ENCODE data around the gene CGB3.
A peak's percentile ranks its signal among the peaks of the same experiment; 100 is the strongest.
"Not testable (repeated sequence)": the region's sequence is repeated elsewhere in the genome, so short reads cannot be mapped to it uniquely, and the experiment has no call there.

Gene CGB3

GRCh38 chr19:49024233-49024632 is at the start of gene CGB3:
Gene CGB3 (minus strand): TSS chr19:49024333. CDS start chr19:49023971, 362 bp downstream.
- DNase-seq: not testable (repeated sequence)

- no peak for DNase-seq
Observed at GRCh38 chr19:49071860-49072547, 47.9 kb upstream of the CGB3 start.

GRCh38 chr19:49070416-49070815 is 46.3 kb upstream of the CGB3 start:
- DNase-seq: no peak

GRCh38 chr19:49069026-49069425 is 44.9 kb upstream of the CGB3 start:
- DNase-seq: no peak

- no peak for DNase-seq
Observed at GRCh38 chr19:49067554-49067953, 43.4 kb upstream of the CGB3 start.

DNA sequence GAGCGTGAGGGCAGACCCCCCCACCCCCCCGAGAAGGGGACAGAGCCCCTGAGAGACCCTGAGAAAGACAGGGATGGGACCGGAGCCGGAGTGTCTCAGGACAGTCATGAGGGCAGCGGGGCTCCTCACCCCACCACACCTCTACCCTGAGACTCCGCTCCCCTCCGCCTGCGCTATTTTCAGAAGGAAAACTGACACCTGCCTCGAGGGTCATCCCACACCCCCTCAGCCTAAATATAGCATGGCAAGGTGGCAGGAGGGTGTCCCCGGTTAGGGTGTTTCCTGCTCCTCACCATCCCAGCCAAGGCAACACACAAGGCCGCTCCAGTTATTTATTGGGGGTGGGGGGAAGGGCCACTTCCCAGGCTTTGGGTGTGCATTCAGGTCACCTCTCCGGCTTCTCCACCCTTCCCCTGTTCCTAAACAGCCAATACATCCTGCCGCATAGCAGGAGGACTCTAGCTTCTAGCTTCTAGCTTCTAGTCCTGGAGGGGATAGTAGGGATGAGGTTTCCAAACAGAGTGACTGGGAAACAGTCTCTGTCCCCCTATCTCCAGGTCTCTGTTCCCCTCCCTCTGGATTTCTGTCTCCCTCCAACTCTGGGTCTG is 41.9 kb upstream of the CGB3 start:
- no peak for DNase-seq

DNA sequence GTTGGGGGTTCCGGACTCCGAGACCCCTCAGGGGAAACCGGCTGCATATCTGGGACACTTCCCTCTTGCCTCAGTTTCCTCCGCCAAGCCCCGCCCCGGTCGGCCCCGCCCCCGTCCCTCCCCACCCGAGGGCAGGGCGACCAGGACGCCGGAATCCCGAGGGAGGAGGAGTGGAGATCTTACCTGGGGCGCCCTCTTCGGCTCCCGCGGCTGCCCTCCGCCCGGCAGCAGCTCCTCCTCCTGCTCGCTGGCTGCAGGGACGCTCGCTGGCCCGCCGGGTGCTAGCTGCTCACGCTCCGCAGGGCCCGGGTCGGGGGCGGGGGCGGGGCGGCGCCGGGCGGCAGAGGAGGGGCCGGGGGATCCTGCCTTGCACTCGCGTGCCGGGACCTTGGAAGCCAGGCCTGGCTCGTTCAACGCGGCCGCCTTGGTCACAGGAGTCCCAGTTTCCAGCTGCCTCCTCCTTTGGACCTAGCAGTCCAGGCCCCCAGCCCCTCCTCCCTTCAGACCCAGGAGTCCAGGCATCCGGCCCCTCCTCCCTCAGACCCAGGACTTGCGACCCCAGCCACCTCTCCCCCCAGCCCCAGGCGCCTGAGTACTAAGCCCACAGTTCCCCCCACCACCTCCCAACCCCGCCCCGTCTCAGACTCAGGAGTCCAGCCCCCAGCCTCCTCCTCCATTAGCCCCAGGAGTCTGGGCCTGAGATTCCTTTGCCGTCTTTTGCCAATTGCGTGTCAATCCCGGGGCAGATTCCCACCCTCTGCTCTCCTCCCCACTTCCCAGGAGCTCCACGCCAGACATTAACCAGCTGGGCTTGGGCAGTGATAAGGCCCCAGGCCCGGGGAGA is 40.9 kb upstream of the CGB3 start, which contains the start of gene NTF4:
Gene NTF4 (minus strand): TSS at position 51 of the 844 bp plus-strand sequence. CDS start 2,821 bp downstream, outside the sequence.
- DNase-seq: no peak

GRCh38 chr19:49064029-49064629 is 40.0 kb upstream of the CGB3 start:
- no peak for DNase-seq

- no peak for DNase-seq
Observed at GRCh38 chr19:49061445-49061844, 37.3 kb upstream of the CGB3 start.

DNA sequence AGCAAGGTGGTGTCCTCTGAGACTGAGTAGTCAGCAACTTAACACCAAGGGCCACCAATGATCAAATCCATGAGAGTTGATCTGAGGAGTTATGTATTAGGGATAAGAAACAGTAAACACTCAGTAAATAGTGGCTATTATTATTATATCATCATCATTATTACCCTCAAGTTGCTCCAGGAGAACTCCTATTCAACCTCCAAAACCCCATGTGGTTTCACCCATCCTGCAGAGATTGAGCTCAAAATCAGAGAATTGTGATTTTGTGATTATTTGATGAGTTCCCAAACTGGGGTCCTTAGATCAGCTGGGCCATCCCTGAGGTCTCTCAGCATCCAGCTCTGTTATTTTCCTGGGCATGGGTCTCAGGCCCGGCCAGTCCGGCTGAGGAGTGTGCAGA is 36.9 kb upstream of the CGB3 start:
- DNase-seq: no peak

DNA sequence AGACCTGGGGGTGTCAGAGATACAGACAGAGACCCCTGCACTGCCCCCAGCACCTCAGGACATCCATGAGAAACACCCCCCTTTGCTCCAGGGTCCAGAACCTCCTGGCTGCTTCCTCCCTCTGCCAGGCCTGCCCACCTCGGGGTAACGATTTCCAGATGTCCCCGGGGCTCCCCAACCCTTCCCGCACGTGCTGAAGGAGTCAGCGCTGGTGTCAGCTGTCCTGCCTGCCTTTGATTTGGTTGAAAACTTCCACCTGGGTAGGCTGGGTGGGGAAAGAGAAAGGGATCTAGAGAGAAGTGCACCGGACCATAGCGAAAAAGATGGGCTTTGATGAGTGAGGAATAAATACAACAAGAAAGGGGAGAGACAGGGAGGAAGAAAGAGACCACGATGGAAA is 34.9 kb upstream of the CGB3 start:
- DNase-seq: no peak

- peak; percentile 25 for DNase-seq
Observed at GRCh38 chr19:49058562-49058961, 34.4 kb upstream of the CGB3 start.

GRCh38 chr19:49057636-49058234 is 33.6 kb upstream of the CGB3 start, which contains the start of gene CGB7:
Gene CGB7 (minus strand): TSS chr19:49057749. CDS start chr19:49055375, 2,374 bp downstream.
- DNase-seq: peak; percentile 25

DNA sequence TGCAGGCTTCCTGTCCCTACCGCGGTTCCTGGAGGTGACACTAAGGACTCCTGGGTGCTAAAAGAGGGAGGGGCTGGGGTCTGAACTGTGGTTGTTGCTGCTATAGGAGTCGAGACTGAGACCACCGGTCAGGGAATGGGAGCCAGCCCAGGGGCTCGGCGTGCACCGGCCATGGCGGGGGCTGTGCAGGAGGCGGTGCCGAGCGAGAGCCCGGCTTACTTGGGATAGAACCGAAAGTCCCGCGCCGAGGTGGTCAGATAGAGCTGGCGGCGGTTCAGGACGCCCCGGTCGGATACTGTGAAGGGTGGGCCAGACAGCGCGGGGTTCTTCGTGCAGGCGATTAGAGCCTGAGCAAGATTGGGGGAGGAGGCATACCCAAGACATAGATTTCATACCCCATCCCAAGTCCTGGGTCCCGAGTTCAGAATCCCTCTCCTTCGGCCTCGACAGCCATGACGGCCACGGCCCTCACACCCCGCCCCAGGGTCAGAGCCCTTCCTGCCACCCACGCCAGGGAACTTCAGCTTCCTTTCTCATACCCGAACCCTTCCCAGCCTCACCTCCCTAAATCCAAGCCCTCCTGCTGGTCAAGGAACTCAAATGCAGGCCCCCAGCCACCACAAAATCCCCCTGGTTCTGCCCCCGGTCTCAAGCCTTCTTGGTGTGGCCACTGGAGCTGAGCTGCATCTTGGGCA is 32.9 kb upstream of the CGB3 start:
- not testable (repeated sequence) for DNase-seq

GRCh38 chr19:49056101-49056901 is 32.2 kb upstream of the CGB3 start:
- DNase-seq: peak; percentile 60

GRCh38 chr19:49050376-49051033 is 26.4 kb upstream of the CGB3 start:
- not testable (repeated sequence) for DNase-seq

DNA sequence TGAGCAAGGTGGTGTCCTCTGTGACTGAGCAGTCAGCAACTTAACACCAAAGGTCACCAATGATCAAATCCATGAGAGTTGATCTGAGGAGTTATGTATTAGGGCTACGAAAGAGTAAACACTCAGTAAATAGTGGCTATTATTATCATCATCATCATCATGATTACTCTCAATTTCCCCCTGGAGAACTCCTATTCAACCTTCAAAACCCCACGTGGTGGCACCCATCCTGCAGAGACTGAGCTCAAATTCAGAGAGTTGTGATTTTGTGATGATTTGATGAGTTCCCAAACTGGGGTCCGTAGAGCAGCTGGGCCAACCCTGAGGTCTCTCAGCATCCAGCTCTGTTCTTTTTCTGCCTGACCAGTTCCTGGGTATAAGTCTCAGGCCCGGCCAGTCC is 25.7 kb upstream of the CGB3 start:
- DNase-seq: not testable (repeated sequence)

DNA sequence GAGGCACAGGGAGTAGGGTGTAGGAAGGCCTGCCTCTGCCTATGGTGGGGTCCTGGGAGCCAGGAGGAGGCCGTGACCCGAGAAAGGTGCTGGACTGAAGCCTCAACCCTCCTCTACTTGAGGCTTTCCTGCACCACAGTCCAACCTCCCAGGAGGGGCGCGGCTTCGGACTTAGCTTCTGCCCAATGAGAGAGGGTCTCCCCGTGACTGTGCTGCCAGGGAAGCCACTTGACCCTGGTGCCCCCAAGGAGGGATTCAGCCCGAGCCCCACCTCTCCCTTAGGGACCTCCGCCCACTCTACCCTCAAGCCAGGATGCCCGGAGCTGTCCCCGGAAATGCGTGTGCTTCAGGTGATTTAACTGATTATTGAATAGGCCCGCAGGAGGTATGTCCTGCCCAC is 24.9 kb upstream of the CGB3 start, which contains the start of gene CGB8:
Gene CGB8 (minus strand): TSS at position 101 of the 400 bp plus-strand sequence. CDS start 372 bp downstream, outside the sequence.
- not testable (repeated sequence) for DNase-seq

DNA sequence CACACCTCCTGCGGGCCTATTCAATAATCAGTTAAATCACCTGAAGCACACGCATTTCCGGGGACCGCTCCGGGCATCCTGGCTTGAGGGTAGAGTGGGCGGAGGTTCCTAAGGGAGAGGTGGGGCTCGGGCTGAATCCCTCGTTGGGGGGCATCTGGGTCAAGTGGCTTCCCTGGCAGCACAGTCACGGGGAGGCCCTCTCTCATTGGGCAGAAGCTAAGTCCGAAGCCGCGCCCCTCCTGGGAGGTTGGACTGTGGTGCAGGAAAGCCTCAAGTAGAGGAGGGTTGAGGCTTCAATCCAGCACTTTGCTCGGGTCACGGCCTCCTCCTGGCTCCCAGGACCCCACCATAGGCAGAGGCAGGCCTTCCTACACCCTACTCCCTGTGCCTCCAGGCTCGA is 19.4 kb upstream of the CGB3 start, which contains the start of gene CGB5:
Gene CGB5 (plus strand): TSS at position 301 of the 400 bp plus-strand sequence. CDS start 362 bp downstream, outside the sequence.
- not testable (repeated sequence) for DNase-seq

DNA sequence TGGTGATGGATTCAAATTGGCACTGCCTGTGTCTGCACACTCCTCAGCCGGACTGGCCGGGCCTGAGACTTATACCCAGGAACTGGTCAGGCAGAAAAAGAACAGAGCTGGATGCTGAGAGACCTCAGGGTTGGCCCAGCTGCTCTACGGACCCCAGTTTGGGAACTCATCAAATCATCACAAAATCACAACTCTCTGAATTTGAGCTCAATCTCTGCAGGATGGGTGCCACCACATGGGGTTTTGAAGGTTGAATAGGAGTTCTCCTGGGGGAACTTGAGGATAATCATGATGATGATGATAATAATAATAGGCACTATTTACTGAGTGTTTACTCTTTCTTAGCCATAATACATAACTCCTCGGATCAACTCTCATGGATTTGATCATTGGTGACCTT is 18.5 kb upstream of the CGB3 start:
- not testable (repeated sequence) for DNase-seq
